HCEC 1CT (cell line): ENCODE data around the gene PDE11A.

Experiments
- DNase-seq: peaks from one replicate; pipeline ENCODE4 v3.0.0-alpha.2; 2017

Gene PDE11A

DNA sequence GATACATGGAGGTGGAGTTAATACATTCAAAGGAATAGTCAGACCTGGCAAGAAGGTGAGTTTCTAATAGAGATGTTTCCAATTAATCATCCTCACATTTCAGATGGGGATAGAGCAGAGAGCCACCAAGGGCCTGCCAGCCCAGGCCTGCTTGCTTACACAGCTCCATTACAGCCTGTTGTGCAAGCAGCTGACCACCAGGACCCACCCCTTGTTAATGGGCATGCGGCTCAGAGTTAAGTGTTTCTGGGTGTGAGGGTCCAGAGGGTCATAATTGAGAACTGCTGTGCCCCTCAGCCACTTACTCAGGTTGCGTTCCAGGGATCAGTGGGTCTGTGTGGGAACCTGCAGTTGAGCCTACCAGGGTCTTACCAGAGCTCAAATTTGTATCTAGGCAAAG is 480.2 kb downstream of the PDE11A start:
- no peak for DNase-seq

DNA sequence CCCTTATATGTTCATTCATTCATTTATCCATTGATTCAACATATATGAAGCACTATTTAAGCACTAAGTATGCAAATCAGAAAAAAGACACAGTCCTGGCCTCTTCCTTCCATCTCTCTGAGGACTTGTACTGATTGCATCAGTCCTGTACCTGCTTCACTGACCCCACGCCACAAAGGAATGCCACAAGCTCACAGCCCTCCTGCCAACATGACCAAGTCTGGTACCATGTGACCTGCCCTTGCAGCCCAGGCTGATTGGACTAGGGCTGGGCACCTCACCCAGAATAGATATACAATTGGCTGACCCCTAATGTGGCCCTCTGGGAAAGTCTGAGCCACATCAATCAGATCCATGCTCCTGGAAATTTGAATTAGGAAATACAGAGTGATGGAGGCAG is 483.4 kb downstream of the PDE11A start:
- no peak for DNase-seq

DNA sequence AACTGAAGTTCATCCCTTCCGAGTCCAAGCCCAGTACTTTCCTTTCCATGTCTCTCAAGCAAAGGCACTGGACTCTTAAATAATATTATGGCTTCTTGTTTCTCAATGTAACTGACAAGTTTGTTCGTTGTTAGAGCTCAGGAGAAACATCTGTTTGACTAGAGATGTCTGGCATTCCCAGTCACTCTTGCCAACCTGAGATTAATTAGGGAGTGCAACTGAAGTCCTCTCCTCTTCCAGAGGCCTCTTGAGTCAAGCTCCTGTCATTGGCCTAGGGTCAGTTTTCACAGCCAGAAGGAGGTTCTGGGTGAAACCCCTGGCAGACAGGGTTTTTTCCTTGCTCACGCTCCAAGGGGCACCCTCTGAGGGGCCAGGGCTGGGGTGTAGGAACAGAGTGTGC is 483.9 kb downstream of the PDE11A start:
- no peak for DNase-seq

DNA sequence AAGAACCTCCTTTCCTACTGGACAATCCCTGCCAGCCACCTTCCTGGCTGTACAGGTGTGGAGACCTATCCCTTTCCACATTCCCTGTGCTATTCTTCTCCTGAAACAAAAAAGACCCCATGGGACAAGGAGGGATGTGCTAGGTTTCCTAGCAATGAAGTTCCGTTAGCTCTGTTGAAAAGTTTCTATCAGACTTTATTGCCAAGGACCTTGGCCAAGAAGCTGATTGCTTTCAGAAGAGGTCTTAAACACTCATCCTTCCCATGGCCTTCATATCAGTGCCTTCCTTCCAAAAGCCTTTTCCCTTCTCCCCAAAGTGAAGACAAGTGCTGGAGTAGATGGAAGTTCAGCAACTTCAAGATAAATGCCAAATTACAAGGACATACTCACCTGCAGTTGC is 485.2 kb downstream of the PDE11A start:
- no peak for DNase-seq

DNA sequence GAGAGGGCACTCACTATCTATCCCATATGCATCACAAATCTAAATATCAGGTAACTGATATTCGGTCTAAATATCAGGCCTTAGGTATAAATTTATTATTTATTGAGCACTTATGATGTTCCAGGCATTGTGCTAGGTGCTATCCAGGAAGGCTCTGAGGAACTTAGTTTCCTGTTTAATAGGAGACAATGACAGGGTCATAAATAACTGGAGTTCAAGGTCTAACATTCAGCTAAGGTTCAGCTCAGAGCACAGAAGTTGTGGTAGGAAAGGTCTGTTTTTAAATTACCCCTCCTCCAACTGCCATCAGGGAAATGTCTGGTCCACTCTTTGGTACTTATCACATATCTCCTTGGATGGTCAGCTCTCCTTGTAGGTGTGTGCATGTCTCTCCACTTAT is 486.4 kb downstream of the PDE11A start:
- no peak for DNase-seq

DNA sequence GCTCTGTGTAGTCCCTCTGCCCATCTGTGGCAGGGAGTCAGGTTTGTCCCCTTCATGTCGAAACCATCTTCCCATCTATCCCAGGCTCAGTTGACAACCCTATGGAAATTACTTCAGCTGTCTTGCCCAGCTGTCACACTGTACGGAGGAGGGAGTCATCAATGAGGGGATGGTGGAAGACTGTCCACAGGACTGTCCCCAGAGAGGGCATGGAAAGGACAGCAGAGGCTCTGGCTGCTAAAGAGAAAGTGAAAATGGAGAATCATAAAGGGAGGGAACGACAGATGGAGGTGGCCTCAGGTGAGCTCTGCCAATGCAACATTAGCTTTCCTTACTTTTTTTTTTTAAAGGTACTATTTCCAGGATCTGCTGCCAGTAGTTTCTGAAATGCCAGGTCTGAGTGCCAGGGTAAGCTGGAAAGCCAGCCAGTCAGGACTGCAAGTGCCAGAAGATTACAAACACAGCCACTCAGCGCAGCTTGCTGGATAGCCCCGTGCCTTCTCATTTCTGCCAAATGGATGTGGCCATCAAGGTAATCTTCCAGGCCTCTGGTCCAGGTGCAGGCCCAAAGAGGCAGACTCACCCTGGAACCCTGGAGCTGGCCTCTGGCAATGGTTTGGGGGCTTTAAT is 487.2 kb downstream of the PDE11A start:
- no peak for DNase-seq

DNA sequence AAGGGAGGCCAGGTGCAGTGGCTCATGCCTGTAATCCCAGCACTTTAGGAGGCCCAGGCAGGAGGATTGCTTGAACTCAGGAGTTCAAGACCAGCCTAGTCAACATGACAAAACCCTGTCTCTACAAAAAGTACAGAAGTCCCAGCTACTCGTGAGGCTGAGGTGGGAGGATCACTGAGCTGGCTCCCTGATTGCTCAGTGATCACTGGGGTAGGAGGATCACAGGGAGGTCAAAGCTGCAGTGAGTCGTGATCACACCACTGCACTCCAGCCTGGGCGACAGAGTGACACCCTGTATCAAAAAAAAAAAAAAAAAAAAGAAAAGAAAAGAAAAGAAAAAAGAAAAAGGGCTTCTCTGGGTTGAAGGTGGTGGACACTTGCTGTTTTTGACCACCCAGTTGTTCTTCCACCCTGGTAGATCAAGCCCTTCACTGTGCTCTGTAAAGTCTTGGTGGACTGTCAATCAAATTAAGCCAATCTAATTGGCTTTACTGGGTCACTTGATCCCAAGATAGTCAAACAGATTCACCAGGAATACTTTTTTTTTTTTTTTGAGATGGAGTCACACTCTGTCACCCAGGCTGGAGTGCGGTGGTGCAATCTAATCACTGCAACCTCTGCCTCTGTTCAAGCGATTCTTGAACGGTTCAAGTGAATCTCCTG is 488.4 kb downstream of the PDE11A start:
- DNase-seq: no peak

DNA sequence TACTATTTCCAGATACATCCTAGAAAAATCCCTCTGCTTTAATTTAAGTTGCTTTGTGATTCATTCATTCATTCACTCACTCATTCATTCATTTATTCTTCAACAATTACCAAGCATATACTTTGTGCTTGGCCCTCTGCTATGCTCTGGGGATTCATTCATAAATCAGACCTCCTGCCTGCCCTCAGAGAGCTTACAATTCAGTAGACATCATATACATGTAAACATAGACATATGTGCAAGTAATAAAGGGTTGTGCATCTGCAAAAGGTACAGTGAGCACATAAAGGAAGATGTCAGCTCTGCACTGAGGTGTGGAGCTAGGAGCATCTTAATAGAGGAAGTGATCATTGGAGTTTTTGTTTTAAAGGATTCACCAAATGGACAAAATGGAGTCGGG is 490.6 kb downstream of the PDE11A start:
- DNase-seq: no peak

DNA sequence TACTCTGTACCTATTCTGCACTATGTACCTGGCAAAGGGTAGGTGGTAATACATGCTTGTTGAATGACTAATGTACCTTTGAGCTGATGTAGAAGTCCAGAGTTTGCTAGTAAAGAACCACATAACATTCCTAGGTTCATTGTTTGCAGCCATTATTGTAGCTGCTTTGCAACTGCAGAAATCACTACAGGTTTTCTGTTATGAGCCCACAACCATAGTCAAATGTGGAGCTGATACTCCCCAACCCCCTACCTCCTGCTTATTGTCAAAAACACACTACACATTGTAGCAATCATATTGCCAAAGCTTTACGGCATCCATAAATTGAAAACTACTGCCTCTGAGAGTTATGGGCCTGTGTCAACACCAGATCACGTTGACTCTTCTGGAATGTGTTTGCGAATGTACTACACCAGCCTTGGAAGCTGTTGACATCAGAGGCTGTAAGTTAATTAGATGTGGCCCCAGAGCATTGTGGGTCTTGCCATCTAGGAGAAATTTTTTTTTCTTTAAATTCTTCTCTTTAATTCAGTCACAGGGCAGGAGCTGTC is 493.0 kb downstream of the PDE11A start:
- DNase-seq: no peak

DNA sequence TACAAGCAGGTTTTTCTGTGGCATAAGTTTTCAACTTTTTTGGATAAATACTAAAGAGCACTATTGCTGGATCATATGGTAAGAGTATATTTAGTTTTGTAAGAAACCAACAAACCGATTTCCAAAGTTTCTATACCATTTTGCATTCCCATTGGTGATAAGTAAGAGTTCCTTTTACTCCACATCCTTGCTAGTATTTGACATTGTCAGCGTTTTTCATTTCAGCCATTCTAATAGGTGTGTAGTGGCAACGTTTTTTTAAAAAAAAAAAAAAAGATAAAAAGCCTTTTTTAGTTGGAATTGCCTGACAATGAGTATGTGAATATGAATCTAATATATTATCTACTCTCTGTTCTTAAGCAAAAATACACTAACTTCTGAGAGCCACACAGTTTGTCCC is 494.1 kb downstream of the PDE11A start:
- DNase-seq: no peak

DNA sequence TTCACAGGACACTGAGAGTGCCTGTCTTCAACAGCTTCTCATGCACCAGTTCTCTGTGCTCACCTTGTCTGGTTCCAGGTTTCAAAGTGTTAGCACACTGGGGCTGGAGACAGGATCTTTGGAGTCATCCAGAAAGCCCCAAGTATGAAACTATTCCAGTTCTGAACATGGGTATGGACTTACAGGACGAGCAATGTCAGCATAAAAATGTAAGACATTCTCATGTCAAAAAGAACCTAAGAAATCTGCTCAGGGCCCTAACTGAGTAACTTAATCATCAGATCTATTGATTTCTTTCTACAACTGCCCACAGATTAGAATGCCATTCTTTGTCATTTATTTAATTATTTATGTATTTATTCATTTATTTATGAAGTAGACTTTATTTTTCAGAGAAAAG is 495.5 kb downstream of the PDE11A start:
- DNase-seq: no peak

DNA sequence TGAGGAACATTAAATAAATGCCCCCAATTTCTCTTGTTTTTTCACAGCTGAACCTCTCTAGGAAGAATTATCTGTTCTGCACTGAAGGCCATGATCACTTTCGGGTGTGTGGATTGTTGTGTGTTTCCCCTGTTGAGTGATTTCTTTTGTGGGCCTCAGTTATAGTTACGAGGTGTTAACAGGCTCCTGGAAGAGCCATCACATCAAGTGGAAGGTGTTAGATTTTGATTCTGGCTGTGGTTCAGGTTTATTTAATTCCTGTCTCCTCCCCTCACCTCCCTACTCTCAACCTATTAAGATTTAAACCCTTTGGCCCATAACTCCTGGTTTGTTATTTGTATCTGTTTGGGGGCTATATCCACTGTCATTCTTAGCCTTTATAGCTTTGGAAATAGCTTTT is 497.2 kb downstream of the PDE11A start:
- DNase-seq: no peak

DNA sequence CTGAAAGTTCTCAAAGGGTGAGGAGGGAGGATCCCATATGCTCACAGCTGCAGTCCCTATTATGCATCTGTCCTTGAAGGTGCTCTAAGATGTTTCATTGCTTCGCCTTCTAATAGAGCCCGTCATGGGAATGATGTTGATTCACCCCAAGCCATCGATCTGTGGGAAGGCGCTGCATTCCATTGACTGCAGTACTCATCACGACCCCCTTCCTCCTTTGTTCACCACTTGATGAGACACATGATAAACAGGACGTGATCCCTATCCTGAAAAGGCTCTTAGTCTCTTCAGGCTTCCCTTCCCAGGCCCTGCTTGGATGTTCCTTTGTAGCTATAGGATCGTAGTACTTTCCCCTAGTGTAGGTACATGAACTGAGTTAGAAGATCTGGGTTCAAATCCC is 498.2 kb downstream of the PDE11A start:
- DNase-seq: no peak
